Activated naive CD4-positive, alpha-beta T cell treated with anti-CD3 and anti-CD28 coated beads for 36 hours (primary cell): ENCODE results near the gene RRAD. TPM values are rescaled to one million over a fixed set of nuclear protein-coding genes. Genes with fewer than 3 reads are reported as not detected.
"Not testable (repeated sequence)": the region's sequence is repeated elsewhere in the genome, so short reads cannot be mapped to it uniquely, and the experiment has no call there.

Source experiments
- CTCF ChIA-PET: fragments of 350-600 bp; sonication (Branson Sonifier 250); formaldehyde crosslinking; loops from one replicate; lab custom pipeline; 2021; ENCODE audit warnings: antibody characterized with exemption; lab: Charles Lee
- DNase-seq: peaks from one replicate; pipeline ENCODE4 v3.0.0-alpha.2; 2020
- H3K27ac Mint-ChIP-seq: one replicate; pipeline ENCODE4 v1.8.0; 2021; ENCODE audit warnings: mild to moderate bottlenecking, mixed read lengths
- H3K27me3 Mint-ChIP-seq: one replicate; pipeline ENCODE4 v1.8.0; 2021; ENCODE audit warnings: low read depth, mixed read lengths
- H3K36me3 Mint-ChIP-seq: one replicate; pipeline ENCODE4 v1.8.0; 2021; ENCODE audit warnings: low read depth, mixed read lengths
- H3K4me1 Mint-ChIP-seq: one replicate; pipeline ENCODE4 v1.8.0; 2021; ENCODE audit warnings: low read depth, mixed read lengths
- H3K4me3 Mint-ChIP-seq: one replicate; pipeline ENCODE4 v1.8.0; 2021; ENCODE audit warnings: mild to moderate bottlenecking, moderate library complexity, mixed read lengths
- H3K9me3 Mint-ChIP-seq: one replicate; pipeline ENCODE4 v1.8.0; 2021; ENCODE audit warnings: mixed read lengths
- intact Hi-C: fragments of 100-400 bp; cut with micrococcal nuclease; formaldehyde crosslinking; loops from one replicate; pipeline ENCODE4 v1.15.1; 2023
- total RNA-seq, 2 experiments: library from RNA; stranded (reverse); gene quantifications; one replicate each; pipeline ENCODE4 v1.2.3, GENCODE V29; 2021

The RRAD gene, protein sequence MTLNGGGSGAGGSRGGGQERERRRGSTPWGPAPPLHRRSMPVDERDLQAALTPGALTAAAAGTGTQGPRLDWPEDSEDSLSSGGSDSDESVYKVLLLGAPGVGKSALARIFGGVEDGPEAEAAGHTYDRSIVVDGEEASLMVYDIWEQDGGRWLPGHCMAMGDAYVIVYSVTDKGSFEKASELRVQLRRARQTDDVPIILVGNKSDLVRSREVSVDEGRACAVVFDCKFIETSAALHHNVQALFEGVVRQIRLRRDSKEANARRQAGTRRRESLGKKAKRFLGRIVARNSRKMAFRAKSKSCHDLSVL
- under 1 TPM in 1 of 2 experiments, not detected in 1; 0.25 TPM for total RNA-seq

GRCh38 chr16:66925322-66925840, at the start of gene RRAD:
Gene RRAD (minus strand): TSS chr16:66925535. CDS start chr16:66925179, 356 bp downstream.
- intact Hi-C loops = loop anchor here (2.0 to 5.0 kb wide), 2 partner anchors 95 to 518 kb away; partner anchors contain the start of gene NAE1
- Mint-ChIP-seq H3K9me3 (no peaks in the 10 kb centered on the region), H3K36me3 (no peaks in the 10 kb centered on the region), H3K27ac (no peak within 1 kb of the TSS), H3K27me3 (peaks cover 24% of the 10 kb centered on the region), H3K4me1 (peaks cover 10% of the 10 kb centered on the region), H3K4me3 (peak within 1 kb of the TSS; percentile 66)
- CTCF ChIA-PET = interaction anchor here (1.0 to 4.0 kb wide), 4 partner anchors 29 to 52 kb away, joined by 3 to 44 read pairs (median 4); no protein-coding TSS in a partner anchor
- DNase-seq = no peak

DNA sequence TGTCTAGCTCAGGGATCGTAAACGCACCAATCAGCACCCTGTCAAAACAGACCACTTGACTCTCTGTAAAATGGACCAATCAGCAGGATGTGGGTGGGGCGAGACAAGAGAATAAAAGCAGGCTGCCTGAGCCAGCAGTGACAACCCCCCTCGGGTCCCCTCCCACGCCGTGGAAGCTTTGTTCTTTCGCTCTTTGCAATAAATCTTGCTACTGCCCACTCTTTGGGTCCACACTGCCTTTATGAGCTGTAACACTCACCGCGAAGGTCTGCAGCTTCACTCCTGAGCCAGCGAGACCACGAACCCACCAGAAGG, 49.6 kb upstream of the RRAD start:
- peak overlapping the region; percentile 46 for H3K4me3 Mint-ChIP-seq
- not testable (repeated sequence) for H3K36me3 Mint-ChIP-seq, H3K27me3 Mint-ChIP-seq, H3K27ac Mint-ChIP-seq, H3K9me3 Mint-ChIP-seq
- H3K4me1 Mint-ChIP-seq = peaks cover 15% of the 10 kb centered on the region
- DNase-seq = peak; percentile 65
- CTCF ChIA-PET = interaction anchor here (0.7 to 3.6 kb wide), 7 partner anchors 14 to 210 kb away, joined by 3 to 24 read pairs (median 4); partner anchors contain the start of gene CES3
- intact Hi-C loops = loop anchor here (10.0 kb wide), 1 partner anchor 470 kb away; no protein-coding TSS in a partner anchor

DNA sequence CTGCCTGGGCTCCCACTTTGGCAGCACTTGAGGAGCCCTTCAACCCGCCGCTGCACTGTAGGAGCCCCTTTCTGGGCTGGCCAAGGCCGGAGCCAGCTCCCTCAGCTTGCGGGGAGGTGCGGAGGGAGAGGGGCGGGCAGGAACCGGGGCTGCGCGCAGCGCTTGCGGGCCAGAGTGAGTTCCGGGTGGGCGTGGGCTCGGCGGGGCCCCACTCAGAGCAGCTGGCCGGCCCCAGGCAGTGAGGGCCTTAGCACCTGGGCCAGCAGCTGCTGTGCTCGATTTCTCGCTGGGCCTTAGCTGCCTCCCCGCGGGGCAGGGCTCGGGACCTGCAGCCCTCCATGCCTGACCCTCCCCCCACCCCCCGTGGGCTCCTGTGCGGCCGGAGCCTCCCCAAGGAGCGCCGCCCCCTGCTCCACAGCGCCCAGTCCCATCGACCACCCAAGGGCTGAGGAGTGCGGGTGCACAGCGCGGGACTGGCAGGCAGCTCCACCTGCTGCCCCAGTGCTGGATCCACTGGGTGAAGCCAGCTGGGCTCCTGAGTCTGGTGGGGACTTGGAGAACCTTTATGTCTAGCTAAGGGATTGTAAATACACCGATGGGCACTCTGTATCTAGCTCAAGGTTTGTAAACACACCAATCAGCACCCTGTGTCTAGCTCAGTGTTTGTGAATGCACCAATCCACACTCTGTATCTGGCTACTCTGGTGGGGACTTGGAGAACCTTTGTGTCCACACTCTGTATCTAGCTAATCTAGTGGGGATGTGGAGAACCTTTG, 49.0 kb upstream of the RRAD start:
- not testable (repeated sequence) for H3K27ac Mint-ChIP-seq, H3K9me3 Mint-ChIP-seq, H3K36me3 Mint-ChIP-seq, H3K27me3 Mint-ChIP-seq, DNase-seq
- CTCF ChIA-PET = interaction anchor here (1.0 to 3.6 kb wide), 6 partner anchors 13 to 211 kb away, joined by 3 to 24 read pairs (median 4); partner anchors contain the start of gene CES3
- intact Hi-C loops = loop anchor here (10.0 kb wide), 1 partner anchor 470 kb away; no protein-coding TSS in a partner anchor
- H3K4me1 Mint-ChIP-seq = peaks cover 15% of the 10 kb centered on the region
- peak overlapping the region; percentile 46 for H3K4me3 Mint-ChIP-seq

GRCh38 chr16:66973716-66974115, 48.4 kb upstream of the RRAD start:
- no peak for DNase-seq

DNA sequence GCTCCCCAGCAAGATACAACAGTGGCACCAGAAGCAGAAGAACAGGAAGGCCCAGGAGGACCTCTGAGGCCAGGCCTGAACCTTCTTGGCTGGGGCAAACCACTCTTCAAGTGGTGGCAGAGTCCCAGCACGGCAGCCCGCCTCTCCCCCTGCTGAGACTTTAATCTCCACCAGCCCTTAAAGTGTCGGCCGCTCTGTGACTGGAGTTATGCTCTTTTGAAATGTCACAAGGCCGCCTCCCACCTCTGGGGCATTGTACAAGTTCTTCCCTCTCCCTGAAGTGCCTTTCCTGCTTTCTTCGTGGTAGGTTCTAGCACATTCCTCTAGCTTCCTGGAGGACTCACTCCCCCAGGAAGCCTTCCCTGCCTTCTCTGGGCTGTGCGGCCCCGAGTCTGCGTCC, 47.6 kb upstream of the RRAD start:
- no peak overlapping the region for H3K27ac Mint-ChIP-seq

More at GRCh38 chr16:66973716-66974115, 48.4 kb upstream of the RRAD start:
- Mint-ChIP-seq H3K27ac (no peak overlapping the region), H3K9me3 (no peaks in the 10 kb centered on the region), H3K4me1 (peaks cover 15% of the 10 kb centered on the region), H3K36me3 (no peaks in the 10 kb centered on the region), H3K4me3 (no peak overlapping the region), H3K27me3 (no peaks in the 10 kb centered on the region)
- intact Hi-C loops = loop anchor here (10.0 kb wide), 1 partner anchor 471 kb away; no protein-coding TSS in a partner anchor
- CTCF ChIA-PET = interaction anchor here (1.0 to 3.6 kb wide), 6 partner anchors 9 to 181 kb away, joined by 3 to 24 read pairs (median 4); partner anchors contain the start of gene CES3

DNA sequence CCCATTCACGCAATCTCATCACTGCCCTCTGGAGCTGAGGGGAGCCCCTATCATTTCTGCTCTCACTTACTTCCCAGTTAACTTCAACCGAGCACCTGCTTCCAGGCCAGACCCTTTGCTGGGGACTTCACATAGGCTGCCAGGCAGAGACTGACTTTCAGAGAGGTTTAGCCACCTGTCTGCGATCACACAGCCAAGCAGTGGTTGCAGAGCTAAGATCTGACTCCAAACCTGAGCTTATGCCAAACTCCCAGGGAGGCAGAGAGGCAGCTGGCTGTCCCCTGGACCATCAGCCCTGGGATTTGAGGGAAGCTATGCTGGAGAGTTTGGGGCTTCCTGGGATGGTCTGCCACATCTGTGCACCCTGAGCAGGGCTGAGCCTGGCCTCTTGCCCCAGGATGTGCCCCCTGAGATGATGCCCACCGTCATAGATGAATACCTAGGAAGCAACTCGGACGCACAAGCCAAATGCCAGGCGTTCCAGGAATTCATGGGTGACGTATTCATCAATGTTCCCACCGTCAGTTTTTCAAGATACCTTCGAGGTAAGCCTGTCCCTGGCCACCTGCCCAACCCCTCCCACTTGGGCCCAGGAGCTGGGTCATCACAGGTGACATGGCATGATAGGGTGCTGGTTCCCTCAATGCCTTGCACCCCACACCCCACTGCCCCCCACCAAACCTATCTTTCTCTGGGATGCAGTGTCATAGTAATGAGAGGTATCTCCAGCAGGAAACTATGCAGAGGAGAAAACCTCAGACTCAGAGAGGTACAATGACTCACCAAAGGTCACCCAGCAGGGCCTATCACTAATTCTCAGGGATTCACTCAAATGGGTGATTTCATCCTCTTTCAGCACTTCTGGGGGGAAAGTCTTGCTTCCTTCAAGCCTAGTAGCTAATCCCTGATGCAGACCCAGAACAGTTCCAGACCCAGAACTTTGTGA, 45.7 kb upstream of the RRAD start:
- peaks cover 12% of the 10 kb centered on the region for H3K4me1 Mint-ChIP-seq
- H3K27me3 Mint-ChIP-seq = no peaks in the 10 kb centered on the region
- H3K4me3 Mint-ChIP-seq = no peak overlapping the region
- CTCF ChIA-PET = interaction anchor here (0.6 to 0.9 kb wide), 2 partner anchors 15 to 184 kb away, joined by 3 to 5 read pairs; no protein-coding TSS in a partner anchor
- H3K36me3 Mint-ChIP-seq = no peaks in the 10 kb centered on the region
- DNase-seq = no peak
- intact Hi-C loops = loop anchor here (10.0 kb wide), 1 partner anchor 474 kb away; no protein-coding TSS in a partner anchor
- no peak overlapping the region for H3K27ac Mint-ChIP-seq
- H3K9me3 Mint-ChIP-seq = no peaks in the 10 kb centered on the region

More for the DNA sequence above, 47.6 kb upstream of the RRAD start:
- CTCF ChIA-PET = interaction anchor here (1.0 to 1.1 kb wide), 2 partner anchors 9 to 11 kb away, joined by 3 to 4 read pairs; no protein-coding TSS in a partner anchor
- Mint-ChIP-seq H3K36me3 (no peaks in the 10 kb centered on the region), H3K9me3 (no peaks in the 10 kb centered on the region), H3K4me1 (peaks cover 15% of the 10 kb centered on the region), H3K4me3 (no peak overlapping the region), H3K27me3 (no peaks in the 10 kb centered on the region)
- no peak for DNase-seq
- intact Hi-C loops = loop anchor here (10.0 kb wide), 1 partner anchor 472 kb away; no protein-coding TSS in a partner anchor

DNA sequence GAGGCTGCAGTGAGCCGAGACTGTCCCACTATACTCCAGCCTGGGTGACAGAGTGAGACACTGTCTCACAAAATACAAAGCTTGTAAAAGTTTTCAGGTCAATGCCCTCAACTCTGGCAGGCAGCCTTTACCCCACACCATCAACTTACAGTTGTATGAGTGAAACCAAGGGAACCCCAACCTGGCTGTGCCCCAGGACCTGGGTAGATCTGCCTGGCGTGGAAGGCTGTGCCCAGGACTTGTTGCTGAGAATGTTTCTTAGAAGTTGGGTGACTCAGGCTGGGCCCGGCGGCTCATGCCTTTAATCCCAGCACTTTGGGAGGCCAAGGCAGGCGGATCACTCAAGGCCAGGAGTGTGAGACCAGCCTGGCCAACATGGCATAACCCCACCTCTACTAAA, 43.5 kb upstream of the RRAD start:
- no peaks in the 10 kb centered on the region for H3K27me3 Mint-ChIP-seq
- H3K27ac Mint-ChIP-seq = no peak overlapping the region
- no peaks in the 10 kb centered on the region for H3K4me1 Mint-ChIP-seq
- CTCF ChIA-PET = no interaction called here
- H3K4me3 Mint-ChIP-seq = no peak overlapping the region
- DNase-seq = no peak
- H3K36me3 Mint-ChIP-seq = no peaks in the 10 kb centered on the region
- no peaks in the 10 kb centered on the region for H3K9me3 Mint-ChIP-seq
- intact Hi-C loops = no loop called here

DNA sequence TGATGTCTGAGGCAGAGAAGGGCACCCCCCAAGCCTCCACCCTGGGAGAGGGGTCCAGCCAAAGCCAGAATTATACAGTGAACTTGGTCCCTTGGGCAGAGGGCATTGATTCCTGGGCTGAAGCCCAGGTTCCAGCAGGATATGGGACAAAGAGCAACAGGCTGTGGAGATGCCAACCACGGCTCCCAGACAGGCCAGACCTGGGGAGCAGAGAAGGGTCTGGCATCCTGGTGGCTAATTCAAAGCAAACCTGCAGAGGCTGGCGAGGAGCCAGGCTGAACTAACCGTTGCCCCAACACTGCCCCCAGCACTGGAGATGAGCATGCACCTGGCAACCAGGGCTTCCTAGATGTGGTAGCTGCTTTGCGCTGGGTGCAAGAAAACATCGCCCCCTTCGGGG, 38.7 kb upstream of the RRAD start:
- Mint-ChIP-seq H3K4me1 (peaks cover 12% of the 10 kb centered on the region), H3K4me3 (no peak overlapping the region), H3K9me3 (no peaks in the 10 kb centered on the region), H3K36me3 (no peaks in the 10 kb centered on the region), H3K27ac (no peak overlapping the region), H3K27me3 (no peaks in the 10 kb centered on the region)
- intact Hi-C loops = no loop called here
- CTCF ChIA-PET = interaction anchor here (1.1 to 2.5 kb wide), 2 partner anchors 9 to 10 kb away, joined by 3 to 10 read pairs; no protein-coding TSS in a partner anchor
- no peak for DNase-seq

DNA sequence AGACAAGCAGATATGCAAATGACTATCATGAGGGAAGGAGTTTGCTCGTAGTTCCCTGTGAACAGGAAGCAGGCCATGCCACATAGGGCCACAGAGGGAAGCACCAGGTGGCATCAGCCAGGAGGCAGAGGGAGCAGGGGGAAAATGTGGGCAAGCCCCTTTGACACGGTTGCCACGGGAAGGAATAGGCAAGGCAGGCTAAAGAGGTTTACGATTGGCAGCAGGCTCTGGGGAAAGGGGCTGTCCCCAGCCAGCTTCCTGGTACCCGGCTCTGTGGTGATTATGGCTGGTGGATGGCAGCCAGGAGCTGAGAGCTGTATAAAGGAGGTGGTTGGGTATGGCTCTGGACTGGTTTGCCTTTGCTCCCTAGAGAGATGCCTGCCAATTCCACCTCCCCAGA, 36.6 kb upstream of the RRAD start:
- DNase-seq = peak; percentile 53
- no peaks in the 10 kb centered on the region for H3K27me3 Mint-ChIP-seq
- H3K27ac Mint-ChIP-seq = no peak overlapping the region

GRCh38 chr16:66961065-66961744, 35.9 kb upstream of the RRAD start, which contains the start of gene CES3:
Gene CES3 (plus strand): TSS chr16:66961266. CDS start chr16:66961308, 42 bp downstream.
- Mint-ChIP-seq H3K27ac (no peak within 1 kb of the TSS), H3K4me1 (peaks cover 19% of the 10 kb centered on the region), H3K9me3 (no peaks in the 10 kb centered on the region), H3K27me3 (no peaks in the 10 kb centered on the region), H3K4me3 (no peak within 1 kb of the TSS), H3K36me3 (no peaks in the 10 kb centered on the region)
- CTCF ChIA-PET = interaction anchor here (0.6 to 1.7 kb wide), 13 partner anchors 9 to 409 kb away, joined by 3 to 11 read pairs (median 3); no protein-coding TSS in a partner anchor
- DNase-seq = peak; percentile 77
- intact Hi-C loops = no loop called here

More for the DNA sequence above, 36.6 kb upstream of the RRAD start:
- intact Hi-C loops = no loop called here
- Mint-ChIP-seq H3K4me1 (peaks cover 19% of the 10 kb centered on the region), H3K9me3 (no peaks in the 10 kb centered on the region), H3K4me3 (no peak overlapping the region), H3K36me3 (no peaks in the 10 kb centered on the region)
- CTCF ChIA-PET = interaction anchor here (0.6 to 2.5 kb wide), 8 partner anchors 8 to 1367 kb away, joined by 3 to 11 read pairs (median 4); no protein-coding TSS in a partner anchor
